Astrocyte (in vitro differentiated cells and primary cell): ENCODE data around the gene TMX4. TPM values are rescaled to one million over a fixed set of nuclear protein-coding genes. Genes with fewer than 3 reads are reported as not detected.

Source experiments
- DNase-seq: peaks from one replicate; pipeline ENCODE4 v3.0.0-alpha.2; 2010; ENCODE audit warnings: low read depth
- FAIRE-seq: peaks from 2 replicates; lab custom pipeline; 2011; peaks lifted over from hg19 to GRCh38; lab: Jason Lieb, UNC
- H2AFZ ChIP-seq: 2 replicates; pipeline ENCODE4 v1.6.0; 2012; ENCODE audit warnings: low read depth, low read length, inconsistent platforms
- H3K27ac ChIP-seq: 2 replicates; pipeline ENCODE4 v1.5.1; 2011; ENCODE audit warnings: low read depth, low read length, inconsistent platforms
- H3K27me3 ChIP-seq: 2 replicates; pipeline ENCODE4 v1.6.0; 2011; ENCODE audit warnings: low read length, inconsistent platforms; ENCODE audit not compliant: insufficient read depth
- H3K36me3 ChIP-seq: 2 replicates; pipeline ENCODE4 v1.5.1; 2011; ENCODE audit warnings: low read length, inconsistent platforms; ENCODE audit not compliant: insufficient read depth
- H3K4me1 ChIP-seq: 2 replicates; pipeline ENCODE4 v1.5.1; 2011; ENCODE audit warnings: low read length, inconsistent platforms; ENCODE audit not compliant: insufficient read depth
- H3K4me2 ChIP-seq: 2 replicates; pipeline ENCODE4 v1.6.0; 2012; ENCODE audit warnings: low read length, inconsistent platforms
- H3K4me3 ChIP-seq: 2 replicates; pipeline ENCODE4 v1.5.1; 2011; ENCODE audit warnings: low read depth, mild to moderate bottlenecking, low read length, inconsistent platforms; ENCODE audit not compliant: insufficient read depth
- H3K79me2 ChIP-seq: 2 replicates; pipeline ENCODE4 v1.6.0; 2012; ENCODE audit warnings: mild to moderate bottlenecking, low read length, inconsistent platforms; ENCODE audit not compliant: insufficient read depth
- H3K9ac ChIP-seq: 2 replicates; pipeline ENCODE4 v1.6.0; 2012; ENCODE audit warnings: mild to moderate bottlenecking, low read length, inconsistent platforms
- H3K9me3 ChIP-seq: 2 replicates; pipeline ENCODE4 v1.5.1; 2012; ENCODE audit warnings: low read depth, mild to moderate bottlenecking, low read length, inconsistent platforms; ENCODE audit not compliant: insufficient read depth
- H4K20me1 ChIP-seq: 2 replicates; pipeline ENCODE4 v1.6.0; 2012; ENCODE audit warnings: low read length, inconsistent platforms; ENCODE audit not compliant: insufficient read depth
- H3K27ac Mint-ChIP-seq: one replicate; pipeline ENCODE4 v1.8.0; 2021; ENCODE audit warnings: mild to moderate bottlenecking, mixed read lengths; ENCODE audit not compliant: unreplicated experiment
- H3K27me3 Mint-ChIP-seq: one replicate; pipeline ENCODE4 v1.8.0; 2021; ENCODE audit warnings: low read depth, mixed read lengths; ENCODE audit not compliant: unreplicated experiment
- H3K36me3 Mint-ChIP-seq: one replicate; pipeline ENCODE4 v1.8.0; 2021; ENCODE audit warnings: low read depth, mixed read lengths; ENCODE audit not compliant: unreplicated experiment
- H3K4me1 Mint-ChIP-seq: one replicate; pipeline ENCODE4 v1.8.0; 2021; ENCODE audit warnings: low read depth, mixed read lengths; ENCODE audit not compliant: unreplicated experiment
- H3K4me3 Mint-ChIP-seq: one replicate; pipeline ENCODE4 v1.8.0; 2021; ENCODE audit warnings: mild to moderate bottlenecking, moderate library complexity, mixed read lengths; ENCODE audit not compliant: unreplicated experiment
- H3K9me3 Mint-ChIP-seq: one replicate; pipeline ENCODE4 v1.8.0; 2021; ENCODE audit warnings: mild to moderate bottlenecking, mixed read lengths; ENCODE audit not compliant: unreplicated experiment
- CTCF ChIP-seq: IDR thresholded peaks from 2 replicates; pipeline ENCODE4 v1.5.1; 2011; ENCODE audit warnings: low read depth, mild to moderate bottlenecking, inconsistent platforms, low read length, moderate library complexity; ENCODE audit not compliant: insufficient read depth
- EZH2 ChIP-seq: IDR thresholded peaks from 2 replicates; pipeline ENCODE4 v1.6.1; 2012; ENCODE audit warnings: mild to moderate bottlenecking, low read length, inconsistent platforms; ENCODE audit not compliant: insufficient read depth
- total RNA-seq: library from RNA; stranded (reverse); gene quantifications from 2 replicates; pipeline ENCODE4 v1.2.1, GENCODE V29; 2021

TMX4 gene
- total RNA-seq, 1 donor from 2014 or later: 17.3 TPM

DNA sequence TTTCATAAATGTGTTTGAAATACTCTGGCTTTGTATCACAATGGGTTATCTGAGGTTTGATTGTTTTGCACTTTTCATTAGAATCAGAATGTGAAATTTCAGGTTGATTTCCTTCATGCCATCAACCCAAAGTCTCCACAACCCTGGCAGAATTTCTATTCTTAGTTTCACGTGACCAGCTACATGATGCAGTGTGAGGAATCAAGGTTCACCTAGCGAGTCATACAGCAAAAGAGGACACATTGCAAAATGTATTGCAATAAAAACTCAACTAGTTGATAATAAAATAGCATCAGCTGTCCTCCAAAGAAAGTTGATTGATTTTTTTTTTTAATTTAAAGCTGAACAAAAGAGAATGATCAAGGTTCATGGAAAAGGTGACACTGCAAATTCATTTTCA, 81.5 kb downstream of the TMX4 start:
- H3K27ac ChIP-seq: no peak overlapping the region
- no peak overlapping the region for H3K4me2 ChIP-seq
- no peak overlapping the region for H2AFZ ChIP-seq
- FAIRE-seq (no peak), DNase-seq (no peak)
- no peaks in the 10 kb centered on the region for H3K36me3 ChIP-seq
- no peaks in the 10 kb centered on the region for H3K9me3 ChIP-seq
- Mint-ChIP-seq H3K27ac (no peak overlapping the region), H3K4me1 (no peaks in the 10 kb centered on the region), H3K4me3 (no peak overlapping the region), H3K9me3 (peaks cover 1% of the 10 kb centered on the region), H3K27me3 (no peaks in the 10 kb centered on the region), H3K36me3 (no peaks in the 10 kb centered on the region)
- TF ChIP-seq EZH2 (no peak), CTCF (no peak)
- no peaks in the 10 kb centered on the region for H4K20me1 ChIP-seq
- H3K4me1 ChIP-seq: no peaks in the 10 kb centered on the region
- no peaks in the 10 kb centered on the region for H3K27me3 ChIP-seq
- no peak overlapping the region for H3K4me3 ChIP-seq
- H3K79me2 ChIP-seq: no peaks in the 10 kb centered on the region
- no peak overlapping the region for H3K9ac ChIP-seq

- Histone ChIP-seq H3K79me2 (no peaks in the 10 kb centered on the region), H2AFZ (no peak overlapping the region), H3K4me1 (no peaks in the 10 kb centered on the region), H3K4me3 (no peak overlapping the region), H3K4me2 (no peak overlapping the region), H3K27ac (no peak overlapping the region), H3K9me3 (no peaks in the 10 kb centered on the region), H4K20me1 (no peaks in the 10 kb centered on the region), H3K27me3 (no peaks in the 10 kb centered on the region), H3K36me3 (no peaks in the 10 kb centered on the region), H3K9ac (no peak overlapping the region)
- Mint-ChIP-seq H3K36me3 (no peaks in the 10 kb centered on the region), H3K27ac (no peak overlapping the region), H3K9me3 (peaks cover 1% of the 10 kb centered on the region), H3K27me3 (no peaks in the 10 kb centered on the region), H3K4me1 (no peaks in the 10 kb centered on the region), H3K4me3 (no peak overlapping the region)
- DNase-seq: no peak
- TF ChIP-seq CTCF (no peak), EZH2 (no peak)
- no peak for FAIRE-seq
Observed at GRCh38 chr20:7937328-7937727, 82.2 kb downstream of the TMX4 start.

GRCh38 chr20:7935027-7935551, 84.5 kb downstream of the TMX4 start:
- no peaks in the 10 kb centered on the region for H3K36me3 Mint-ChIP-seq
- H3K4me3 Mint-ChIP-seq: no peak overlapping the region
- no peak for FAIRE-seq
- H3K9me3 Mint-ChIP-seq: no peaks in the 10 kb centered on the region
- DNase-seq: no peak
- H3K79me2 ChIP-seq: no peaks in the 10 kb centered on the region
- H3K27me3 ChIP-seq: no peaks in the 10 kb centered on the region
- no peaks in the 10 kb centered on the region for H4K20me1 ChIP-seq
- no peaks in the 10 kb centered on the region for H3K9me3 ChIP-seq
- H3K27ac Mint-ChIP-seq: no peak overlapping the region
- no peak overlapping the region for H3K4me3 ChIP-seq
- H3K9ac ChIP-seq: no peak overlapping the region
- H3K27ac ChIP-seq: no peak overlapping the region
- H3K36me3 ChIP-seq: no peaks in the 10 kb centered on the region
- H3K27me3 Mint-ChIP-seq: no peaks in the 10 kb centered on the region
- no peak overlapping the region for H3K4me2 ChIP-seq
- no peak overlapping the region for H2AFZ ChIP-seq
- TF ChIP-seq CTCF (no peak), EZH2 (no peak)
- no peaks in the 10 kb centered on the region for H3K4me1 ChIP-seq
- no peaks in the 10 kb centered on the region for H3K4me1 Mint-ChIP-seq
